ENCODE results near the gene SGCA. TPM values are rescaled to one million over a fixed set of nuclear protein-coding genes. Genes with fewer than 3 reads are reported as not detected.
A peak's percentile ranks its signal among the peaks of the same experiment; 100 is the strongest.

The SGCA gene
- total RNA-seq, 1 experiment from 2014 or later = not detected

DNA sequence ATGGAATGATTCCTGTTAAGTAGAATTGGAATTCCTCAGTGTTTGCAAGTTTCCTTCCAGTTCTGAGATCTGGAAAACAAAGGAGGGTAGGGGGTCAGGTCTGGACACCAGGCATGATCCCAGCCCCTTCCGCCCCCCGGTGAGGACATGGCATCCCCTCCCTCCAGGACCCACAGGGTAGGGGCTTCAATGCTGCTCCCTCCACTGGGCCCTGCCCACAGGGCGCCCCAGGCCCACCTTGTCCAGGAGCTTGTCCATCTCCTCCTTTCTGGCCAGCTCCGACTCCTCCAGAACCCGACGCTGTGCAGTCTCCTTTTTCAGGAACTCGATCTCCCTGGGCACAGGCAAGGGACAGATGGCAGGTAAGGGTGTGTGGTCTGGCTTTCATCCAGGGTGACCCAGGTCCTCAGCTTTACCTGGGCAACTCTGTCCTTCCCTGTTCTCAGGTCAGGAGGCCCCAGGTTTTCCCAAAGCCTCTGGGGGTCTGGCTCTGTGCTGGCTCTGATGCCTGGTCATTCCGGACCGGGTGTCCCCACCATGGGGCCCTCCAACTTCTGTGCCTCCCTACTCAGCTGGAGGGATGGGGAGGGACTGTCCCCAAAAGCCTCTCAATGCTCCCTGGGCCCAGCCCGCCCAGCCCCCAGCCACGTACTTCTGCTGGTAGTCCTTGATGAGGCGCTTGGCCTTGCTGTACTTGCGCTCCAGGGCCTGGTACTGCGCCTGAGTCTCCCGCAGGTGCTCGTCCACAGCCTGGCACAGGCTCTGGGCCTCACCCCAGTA is 30.3 kb upstream of the SGCA start:
- TF ChIP-seq, protein P1, sequence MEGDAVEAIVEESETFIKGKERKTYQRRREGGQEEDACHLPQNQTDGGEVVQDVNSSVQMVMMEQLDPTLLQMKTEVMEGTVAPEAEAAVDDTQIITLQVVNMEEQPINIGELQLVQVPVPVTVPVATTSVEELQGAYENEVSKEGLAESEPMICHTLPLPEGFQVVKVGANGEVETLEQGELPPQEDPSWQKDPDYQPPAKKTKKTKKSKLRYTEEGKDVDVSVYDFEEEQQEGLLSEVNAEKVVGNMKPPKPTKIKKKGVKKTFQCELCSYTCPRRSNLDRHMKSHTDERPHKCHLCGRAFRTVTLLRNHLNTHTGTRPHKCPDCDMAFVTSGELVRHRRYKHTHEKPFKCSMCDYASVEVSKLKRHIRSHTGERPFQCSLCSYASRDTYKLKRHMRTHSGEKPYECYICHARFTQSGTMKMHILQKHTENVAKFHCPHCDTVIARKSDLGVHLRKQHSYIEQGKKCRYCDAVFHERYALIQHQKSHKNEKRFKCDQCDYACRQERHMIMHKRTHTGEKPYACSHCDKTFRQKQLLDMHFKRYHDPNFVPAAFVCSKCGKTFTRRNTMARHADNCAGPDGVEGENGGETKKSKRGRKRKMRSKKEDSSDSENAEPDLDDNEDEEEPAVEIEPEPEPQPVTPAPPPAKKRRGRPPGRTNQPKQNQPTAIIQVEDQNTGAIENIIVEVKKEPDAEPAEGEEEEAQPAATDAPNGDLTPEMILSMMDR (conservative IDR thresholded peaks at IDR 0.05) = no peak
- no peak for TF ChIP-seq EZH2 (IDR thresholded peaks at IDR 0.05; ENCODE audit: low read depth)
- peak in 1 of 2 experiments; percentile 29 for DNase-seq
- BruUV-seq (replicated peaks) = no TSS peak
- Histone ChIP-seq H3F3A (ENCODE audit: insufficient read depth, low read depth) (peaks cover 20% of the 10 kb centered on the region; the same call in 1 of the 2 replicates), H3K36me3 (ENCODE audit: low read depth) (peaks cover 17% of the 10 kb centered on the region), H3K4me3 (no peak overlapping the region), H3K9me2 (ENCODE audit: insufficient read depth) (no peaks in the 10 kb centered on the region), H2AFZ (no peak overlapping the region), H3K27me3 (ENCODE audit: insufficient read depth, low read depth) (no peaks in the 10 kb centered on the region), H3K4me1 (replicated peaks; ENCODE audit: insufficient read depth) (peaks cover 9% of the 10 kb centered on the region; the same call in 1 of the 2 replicates), H3K4me2 (no peak overlapping the region), H4K20me1 (ENCODE audit: insufficient read depth) (peaks cover 10% of the 10 kb centered on the region; the same call in 1 of the 2 replicates), H3K9me3 (ENCODE audit: insufficient read depth, low read depth) (no peaks in the 10 kb centered on the region), H3K27ac (no peak overlapping the region), H3K79me2 (ENCODE audit: low read depth) (no peaks in the 10 kb centered on the region)
- ChIA-PET POLR2A (ENCODE audit: unreplicated experiment) (interaction anchor here (0.8 kb wide), 1 partner anchor 11 kb away, joined by 4 read pairs; no protein-coding TSS in a partner anchor), CTCF (no interaction called here)
- intact Hi-C loops (cut with micrococcal nuclease; ENCODE audit: unreplicated experiment) = no loop called here

DNA sequence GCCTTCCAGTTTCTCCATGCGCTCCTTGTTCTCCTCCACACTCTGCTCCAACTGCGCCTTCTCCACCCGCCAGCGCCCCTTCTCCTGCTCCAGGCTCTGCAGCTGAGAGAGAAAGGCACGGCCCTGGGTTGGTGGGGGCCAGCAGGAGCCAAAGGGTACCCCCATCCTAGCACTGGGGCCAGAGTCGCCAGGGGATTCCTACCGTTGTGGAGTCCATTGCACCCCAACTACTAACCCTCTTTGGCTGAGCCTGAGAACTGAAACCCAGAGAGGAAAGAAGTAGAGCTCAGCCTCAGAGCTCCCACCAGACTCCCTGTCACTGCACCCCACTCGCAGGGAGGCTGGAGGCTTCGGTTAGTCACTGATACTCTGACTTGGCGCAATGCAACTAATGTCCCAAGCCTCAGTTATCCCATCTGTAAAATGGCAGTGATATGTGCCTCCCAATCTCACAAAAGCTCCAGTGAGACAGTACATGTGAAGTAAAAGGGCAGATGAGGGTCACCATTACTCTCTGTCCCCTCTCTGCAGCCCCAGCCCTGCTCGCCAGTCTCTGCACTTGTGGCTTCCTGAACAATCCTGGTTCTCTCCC is 29.6 kb upstream of the SGCA start:
- peaks cover 10% of the 10 kb centered on the region for H4K20me1 ChIP-seq (ENCODE audit: insufficient read depth)
- CTCF ChIA-PET = no interaction called here
- BruUV-seq (replicated peaks) = no TSS peak
- H3F3A ChIP-seq (ENCODE audit: insufficient read depth, low read depth) = peaks cover 20% of the 10 kb centered on the region
- peaks cover 9% of the 10 kb centered on the region; the same call in 1 of the 2 replicates for H3K4me1 ChIP-seq (replicated peaks; ENCODE audit: insufficient read depth)
- DNase-seq = no peak
- no peaks in the 10 kb centered on the region for H3K9me2 ChIP-seq (ENCODE audit: insufficient read depth)
- intact Hi-C loops (cut with micrococcal nuclease; ENCODE audit: unreplicated experiment) = no loop called here
- peaks cover 19% of the 10 kb centered on the region for H3K36me3 ChIP-seq (ENCODE audit: low read depth)
- no peak overlapping the region for H3K27ac ChIP-seq
- no peaks in the 10 kb centered on the region for H3K27me3 ChIP-seq (ENCODE audit: insufficient read depth, low read depth)
- H3K4me2 ChIP-seq = no peak overlapping the region
- H3K9me3 ChIP-seq (ENCODE audit: insufficient read depth, low read depth) = no peaks in the 10 kb centered on the region
- H2AFZ ChIP-seq = no peak overlapping the region
- POLR2A ChIA-PET (ENCODE audit: unreplicated experiment) = no interaction called here
- H3K4me3 ChIP-seq = no peak overlapping the region
- no peaks in the 10 kb centered on the region for H3K79me2 ChIP-seq (ENCODE audit: low read depth)
- TF ChIP-seq, protein P1 (conservative IDR thresholded peaks at IDR 0.05) = no peak
- TF ChIP-seq EZH2 (IDR thresholded peaks at IDR 0.05; ENCODE audit: low read depth) = no peak

DNA sequence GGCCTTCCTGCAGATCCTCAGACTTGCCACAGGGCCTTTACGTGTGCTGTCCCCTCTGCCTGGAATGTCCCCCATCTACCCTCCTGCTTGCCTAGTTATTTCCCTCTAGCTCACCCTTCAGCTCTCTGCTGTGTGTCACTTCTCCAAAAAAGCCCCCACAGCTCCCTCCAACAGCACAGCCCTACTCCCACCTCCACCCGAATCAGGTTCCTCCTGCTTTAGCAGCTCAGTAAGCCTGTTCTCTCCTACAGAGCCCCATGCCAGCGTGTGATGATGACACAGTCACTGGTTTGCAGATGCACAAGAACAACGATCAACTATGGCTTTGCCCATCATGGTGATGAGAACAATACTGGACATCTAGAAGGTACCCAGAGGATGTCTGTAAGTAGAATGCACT is 28.8 kb upstream of the SGCA start:
- H4K20me1 ChIP-seq (ENCODE audit: insufficient read depth) = peaks cover 13% of the 10 kb centered on the region
- no peak overlapping the region for H3K4me2 ChIP-seq
- ChIA-PET CTCF (interaction anchor here (0.6 kb wide), 1 partner anchor 136 kb away, joined by 3 read pairs; no protein-coding TSS in a partner anchor), POLR2A (ENCODE audit: unreplicated experiment) (no interaction called here)
- no peak overlapping the region for H2AFZ ChIP-seq
- no peak for DNase-seq
- no peak for TF ChIP-seq EZH2 (IDR thresholded peaks at IDR 0.05; ENCODE audit: low read depth)
- TF ChIP-seq, protein P1 (conservative IDR thresholded peaks at IDR 0.05) = no peak
- peaks cover 20% of the 10 kb centered on the region for H3F3A ChIP-seq (ENCODE audit: insufficient read depth, low read depth)
- peaks cover 9% of the 10 kb centered on the region; the same call in 1 of the 2 replicates for H3K4me1 ChIP-seq (replicated peaks; ENCODE audit: insufficient read depth)
- H3K36me3 ChIP-seq (ENCODE audit: low read depth) = peaks cover 25% of the 10 kb centered on the region
- H3K9me3 ChIP-seq (ENCODE audit: insufficient read depth, low read depth) = no peaks in the 10 kb centered on the region
- no peak overlapping the region for H3K4me3 ChIP-seq
- H3K27me3 ChIP-seq (ENCODE audit: insufficient read depth, low read depth) = no peaks in the 10 kb centered on the region
- BruUV-seq (replicated peaks) = no TSS peak
- intact Hi-C loops (cut with micrococcal nuclease; ENCODE audit: unreplicated experiment) = no loop called here
- no peaks in the 10 kb centered on the region for H3K9me2 ChIP-seq (ENCODE audit: insufficient read depth)
- H3K79me2 ChIP-seq (ENCODE audit: low read depth) = no peaks in the 10 kb centered on the region
- H3K27ac ChIP-seq = no peak overlapping the region

All from PC-9 (cell line).